HFF-Myc (cell line): ENCODE results near the gene CHN2.
"Not testable (repeated sequence)": the region's sequence is repeated elsewhere in the genome, so short reads cannot be mapped to it uniquely, and the experiment has no call there.

Experiments used
- DNase-seq: peaks from one replicate; pipeline ENCODE4 v3.0.0-alpha.2; 2011; ENCODE audit warnings: low read depth; ENCODE audit errors: extremely low read depth
- H3K4me3 ChIP-seq: replicated peaks from 2 replicates; pipeline ENCODE4 v1.5.1; 2011; ENCODE audit warnings: low read depth, mild to moderate bottlenecking, control low read depth, low read length
- CTCF ChIP-seq: IDR thresholded peaks from 2 replicates; pipeline ENCODE4 v1.5.1; 2012; ENCODE audit warnings: mild to moderate bottlenecking, low read depth, low read length, control low read depth; ENCODE audit errors: missing control alignments

Gene CHN2

DNA sequence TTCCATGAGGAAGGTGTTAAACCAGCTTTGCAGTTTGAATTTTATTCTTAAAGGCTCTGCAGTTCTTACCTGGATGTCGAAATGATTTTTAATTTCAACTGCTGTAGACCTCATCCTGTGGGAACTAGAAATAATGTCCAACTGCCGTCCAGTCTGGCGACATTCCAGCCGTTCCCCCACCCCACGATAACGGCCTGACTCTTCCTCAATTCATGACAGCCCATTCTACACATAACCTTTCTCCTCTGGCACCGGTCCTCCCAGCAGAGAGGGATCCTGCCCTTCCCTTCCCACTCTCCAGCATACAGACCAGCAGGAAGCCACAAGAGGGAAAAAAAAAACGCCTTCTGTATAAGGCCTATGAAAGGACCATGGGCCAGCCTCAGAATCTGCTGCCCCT lies 317.3 kb downstream of the CHN2 start:
- H3K4me3 ChIP-seq = no peak overlapping the region
- TF ChIP-seq CTCF = no peak
- DNase-seq = no peak

DNA sequence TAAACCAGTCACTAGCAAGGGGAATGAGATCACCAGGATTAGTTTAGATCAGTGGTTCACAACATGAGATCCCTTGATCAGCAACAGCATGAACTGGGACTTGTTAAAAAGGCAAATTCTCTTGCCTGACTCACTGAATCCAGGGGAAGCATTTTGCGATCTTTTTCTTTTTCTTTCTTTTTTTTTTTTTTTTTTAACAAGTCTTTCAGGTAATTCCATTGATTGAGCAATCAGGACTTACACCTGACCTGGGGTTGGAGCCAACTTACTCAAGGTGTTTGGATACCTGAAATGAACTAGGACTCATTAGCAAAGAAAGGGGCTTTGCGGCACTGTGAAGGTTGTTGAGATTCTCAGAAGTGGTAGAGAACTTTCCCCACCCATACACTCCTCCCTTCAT lies 321.9 kb downstream of the CHN2 start:
- TF ChIP-seq CTCF = no peak
- H3K4me3 ChIP-seq = no peak overlapping the region
- no peak for DNase-seq

- TF ChIP-seq CTCF = no peak
- no peak overlapping the region for H3K4me3 ChIP-seq
- DNase-seq = no peak
These were observed 324.0 kb downstream of the CHN2 start for GRCh38 chr7:29518616-29519015.

- H3K4me3 ChIP-seq = no peak overlapping the region
- no peak for DNase-seq
- TF ChIP-seq CTCF = no peak
These were observed 329.2 kb downstream of the CHN2 start for GRCh38 chr7:29523728-29524127.

- no peak overlapping the region for H3K4me3 ChIP-seq
- no peak for DNase-seq
- no peak for TF ChIP-seq CTCF
These were observed 333.0 kb downstream of the CHN2 start for GRCh38 chr7:29527505-29528108.

GRCh38 chr7:29528526-29528925 lies 334.0 kb downstream of the CHN2 start:
- H3K4me3 ChIP-seq, DNase-seq: not testable (repeated sequence)
